Heart left ventricle (tissue), 13 donors: ENCODE measurements around the gene LGR5.

Experiments
- CTCF ChIP-seq, 12 donors: fragments of 200-600 bp; sonication (generic) in 4 of 12; IDR thresholded peaks; one replicate each; pipeline versions ENCODE4 v1.5.0 to v1.8.0; 2018 to 2022; ENCODE audit warnings: antibody characterized with exemption in 12 of 12, mild to moderate bottlenecking in 5 of 12
- POLR2A ChIP-seq, 2 donors: fragments of 450-650 bp; IDR thresholded peaks; one replicate each; pipeline ENCODE4 v1.6.1; 2017; ENCODE audit warnings: antibody characterized with exemption in 2 of 2, mild to moderate bottlenecking in 2 of 2, moderate library complexity in 2 of 2
- donor health status: ischemic (EF 13 %, LVEDD 7.1; RV severe dilation, severe dysfunction).
- donor health status: DM: no; HTN: yes; CAD: no.
- donor health status: DM: no; HTN: no; CAD: no.
- donor health status: ischemic (EF 25% LVEDD 6.9; RV normal size, moderate dysfunction).
- donor health status: ischemic (EF 25% LVEDD 5.7; RV mildly dilated, moderate dysfunction).
- donor health status: ischemic (EF 35%, LVEDD 5.7; RV mildly dilated, moderate dysfunction).
- donor health status: nonischemic (EF 11% LVEDD 7.7; RV severe dilation, severe dysfunction).
- donor health status: DM: yes; HTN: yes; CAD: no.
- donor health status: PGD.
- donor health status: ischemic (EF 29% LVEDD 5.4; RV normal size, mild dysfunction).
- donor health status: nonischemic (EF 23%, LVEDD 6.1; RV moderate dilation, normal function).

DNA sequence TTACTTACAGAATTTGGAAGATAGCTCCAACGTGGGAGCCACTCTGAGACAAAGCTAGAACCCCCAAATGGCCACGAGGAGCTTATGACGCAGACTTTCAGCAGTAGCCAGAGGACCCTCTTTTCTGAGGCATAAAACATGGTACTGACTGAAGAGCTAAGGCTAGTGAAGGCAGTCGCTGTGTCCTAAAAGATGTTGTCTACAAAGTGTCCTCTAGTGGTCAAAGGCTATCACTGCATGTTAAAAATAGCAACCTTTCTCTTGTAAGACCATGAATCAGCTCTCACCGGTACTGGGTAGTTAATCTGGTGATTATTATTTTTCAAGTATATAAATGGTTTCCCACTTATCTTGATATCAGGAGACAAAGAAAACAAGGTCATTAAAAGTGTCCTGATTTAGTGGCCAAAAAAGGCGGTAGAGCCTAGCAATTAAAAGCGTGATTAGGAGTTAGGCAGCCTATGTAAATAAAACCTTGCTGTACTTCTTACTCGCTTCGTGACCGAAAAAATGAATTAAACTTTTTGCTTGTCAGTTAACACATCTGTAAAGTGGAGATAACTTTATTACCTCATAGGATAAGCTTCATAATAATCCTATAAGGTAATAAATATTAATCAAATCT, 47.0 kb upstream of the LGR5 start:
- TF ChIP-seq CTCF (IDR thresholded peaks at IDR 0.05) (peak; percentile 64 to 84 (median 74)), POLR2A (IDR thresholded peaks at IDR 0.05) (no peak)
